ENCODE results near the gene KIAA1328. TPM values are rescaled to one million over a fixed set of nuclear protein-coding genes. Genes with fewer than 3 reads are reported as not detected.

KIAA1328 gene
- total RNA-seq, 1 experiment from 2014 or later, result 4.9 TPM

DNA sequence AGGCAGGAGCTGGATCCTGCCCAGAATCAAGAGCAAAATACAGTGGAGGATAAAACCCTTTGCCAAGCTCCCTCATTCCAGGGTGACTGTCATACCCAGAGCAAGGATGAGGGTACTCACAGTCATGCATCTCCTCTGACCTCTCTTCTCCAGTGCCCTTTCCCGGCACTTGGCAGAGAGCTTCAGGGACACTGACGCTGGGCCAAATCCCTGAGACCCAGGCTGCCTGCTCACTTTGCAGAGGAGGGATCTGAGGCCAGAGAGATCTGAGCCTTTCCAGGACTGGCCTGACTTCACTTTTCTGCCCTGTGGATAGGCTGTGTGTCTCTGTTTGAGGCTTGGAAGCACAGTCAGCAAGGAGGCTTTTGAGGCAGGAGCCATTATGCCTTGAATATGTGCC lies 406.7 kb downstream of the KIAA1328 start:
- Histone ChIP-seq H3K36me3 (ENCODE audit: control insufficient read depth, insufficient read depth, low read length) (no peaks in the 10 kb centered on the region), H3K4me1 (no peaks in the 10 kb centered on the region), H3K27me3 (replicated peaks; ENCODE audit: control insufficient read depth, insufficient read depth, low read length) (no peaks in the 10 kb centered on the region), H3K9me3 (no peaks in the 10 kb centered on the region), H3K4me3 (ENCODE audit: low read depth, low read length) (no peak overlapping the region)
- H3K27ac Mint-ChIP-seq (ENCODE audit: unreplicated experiment), result no peak overlapping the region
- peaks cover 6% of the 10 kb centered on the region for H3K4me1 Mint-ChIP-seq (ENCODE audit: low read depth, unreplicated experiment)
- no peak for DNase-seq
- no peaks in the 10 kb centered on the region for H3K9me3 Mint-ChIP-seq (ENCODE audit: unreplicated experiment)
- CTCF ChIA-PET, result no interaction called here
- H3K27me3 Mint-ChIP-seq (ENCODE audit: insufficient read depth, unreplicated experiment), result no peaks in the 10 kb centered on the region
- no peaks in the 10 kb centered on the region for H3K36me3 Mint-ChIP-seq (ENCODE audit: insufficient read depth, unreplicated experiment)
- no TSS peak for BruUV-seq (replicated peaks)
- H3K4me3 Mint-ChIP-seq (ENCODE audit: unreplicated experiment), result no peak overlapping the region
- TF ChIP-seq, protein P1, sequence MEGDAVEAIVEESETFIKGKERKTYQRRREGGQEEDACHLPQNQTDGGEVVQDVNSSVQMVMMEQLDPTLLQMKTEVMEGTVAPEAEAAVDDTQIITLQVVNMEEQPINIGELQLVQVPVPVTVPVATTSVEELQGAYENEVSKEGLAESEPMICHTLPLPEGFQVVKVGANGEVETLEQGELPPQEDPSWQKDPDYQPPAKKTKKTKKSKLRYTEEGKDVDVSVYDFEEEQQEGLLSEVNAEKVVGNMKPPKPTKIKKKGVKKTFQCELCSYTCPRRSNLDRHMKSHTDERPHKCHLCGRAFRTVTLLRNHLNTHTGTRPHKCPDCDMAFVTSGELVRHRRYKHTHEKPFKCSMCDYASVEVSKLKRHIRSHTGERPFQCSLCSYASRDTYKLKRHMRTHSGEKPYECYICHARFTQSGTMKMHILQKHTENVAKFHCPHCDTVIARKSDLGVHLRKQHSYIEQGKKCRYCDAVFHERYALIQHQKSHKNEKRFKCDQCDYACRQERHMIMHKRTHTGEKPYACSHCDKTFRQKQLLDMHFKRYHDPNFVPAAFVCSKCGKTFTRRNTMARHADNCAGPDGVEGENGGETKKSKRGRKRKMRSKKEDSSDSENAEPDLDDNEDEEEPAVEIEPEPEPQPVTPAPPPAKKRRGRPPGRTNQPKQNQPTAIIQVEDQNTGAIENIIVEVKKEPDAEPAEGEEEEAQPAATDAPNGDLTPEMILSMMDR (IDR thresholded peaks at IDR 0.05; ENCODE audit: insufficient read depth in 1 of 2, low read depth in 1 of 2, low read length in 1 of 2, severe bottlenecking in 1 of 2, unreplicated experiment in 1 of 2), result no peak
- intact Hi-C loops (cut with micrococcal nuclease; ENCODE audit: unreplicated experiment), result no loop called here
- POLR2A ChIA-PET, result no interaction called here

DNA sequence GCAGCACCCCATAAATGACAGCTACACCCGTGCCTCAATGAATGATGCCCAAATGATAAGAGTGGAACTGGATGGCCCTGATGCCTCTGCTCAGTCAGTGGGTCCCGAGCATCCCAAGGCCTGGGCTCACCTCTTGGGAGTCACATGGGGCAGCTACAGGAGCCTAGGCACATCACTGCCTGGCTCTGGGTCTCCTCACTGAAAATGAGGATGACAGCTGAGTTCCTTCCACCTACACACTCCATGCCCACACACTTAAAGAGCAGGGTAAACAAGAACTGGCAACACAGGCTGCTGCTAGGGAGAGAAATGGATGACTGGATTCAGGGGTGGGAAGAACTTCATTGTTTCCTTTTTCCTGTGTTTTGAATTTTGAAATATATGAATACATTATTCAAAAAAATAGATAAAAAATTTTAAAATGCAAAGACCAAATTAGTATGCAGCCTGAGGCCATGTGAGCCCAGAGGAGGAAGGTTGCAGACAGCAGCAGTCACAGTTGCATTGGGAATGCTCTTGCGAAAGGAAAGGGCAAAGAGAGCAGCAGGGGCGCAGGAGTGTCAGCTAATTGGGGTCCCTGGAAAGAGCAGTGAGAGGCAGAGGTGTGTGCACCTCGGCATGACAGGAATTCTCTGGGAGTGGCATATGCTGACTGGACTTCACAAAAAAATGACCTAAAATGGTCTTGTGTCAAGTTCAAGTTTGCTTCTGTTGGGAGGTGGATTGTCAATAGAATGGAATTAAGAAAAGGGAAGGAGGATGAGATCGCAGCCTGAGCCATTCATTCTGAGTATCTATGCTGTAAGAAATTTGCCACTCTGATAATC lies 409.6 kb downstream of the KIAA1328 start:
- no peaks in the 10 kb centered on the region for H3K9me3 Mint-ChIP-seq (ENCODE audit: unreplicated experiment)

DNA sequence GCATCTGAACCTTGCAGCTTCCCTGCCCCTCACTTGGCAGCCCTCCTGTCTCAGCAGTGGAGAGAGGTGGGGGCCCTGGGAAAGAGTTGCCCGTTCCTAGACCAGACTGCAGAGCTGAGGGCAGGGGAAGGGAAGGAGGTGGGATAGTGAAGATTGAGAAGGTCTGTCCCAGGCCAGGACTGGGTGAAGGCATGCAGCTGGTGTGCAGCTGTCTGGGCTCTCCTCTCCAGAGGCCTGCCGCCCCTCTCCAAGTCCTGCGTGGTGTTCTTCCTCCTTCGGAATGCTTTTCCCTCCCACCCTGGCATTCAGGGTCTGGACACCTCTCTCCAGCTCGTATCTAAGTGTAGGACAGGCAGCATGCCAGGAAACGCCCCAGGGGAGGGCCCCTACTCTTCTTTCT lies 413.2 kb downstream of the KIAA1328 start:
- Mint-ChIP-seq H3K27ac (ENCODE audit: unreplicated experiment) (no peak overlapping the region), H3K4me3 (ENCODE audit: unreplicated experiment) (no peak overlapping the region), H3K9me3 (ENCODE audit: unreplicated experiment) (no peaks in the 10 kb centered on the region), H3K36me3 (ENCODE audit: insufficient read depth, unreplicated experiment) (no peaks in the 10 kb centered on the region), H3K4me1 (ENCODE audit: low read depth, unreplicated experiment) (peaks cover 6% of the 10 kb centered on the region), H3K27me3 (ENCODE audit: insufficient read depth, unreplicated experiment) (no peaks in the 10 kb centered on the region)
- H3K9me3 ChIP-seq, result no peaks in the 10 kb centered on the region
- TF ChIP-seq, protein P1 (IDR thresholded peaks at IDR 0.05; ENCODE audit: insufficient read depth in 1 of 2, low read depth in 1 of 2, low read length in 1 of 2, severe bottlenecking in 1 of 2, unreplicated experiment in 1 of 2), result no peak
- H3K36me3 ChIP-seq (ENCODE audit: control insufficient read depth, insufficient read depth, low read length), result no peaks in the 10 kb centered on the region
- H3K4me1 ChIP-seq, result no peaks in the 10 kb centered on the region
- H3K27me3 ChIP-seq (replicated peaks; ENCODE audit: control insufficient read depth, insufficient read depth, low read length), result no peaks in the 10 kb centered on the region
- no peak for DNase-seq
- ChIA-PET POLR2A (no interaction called here), CTCF (no interaction called here)
- intact Hi-C loops (cut with micrococcal nuclease; ENCODE audit: unreplicated experiment), result no loop called here
- no peak overlapping the region for H3K4me3 ChIP-seq (ENCODE audit: low read depth, low read length)
- BruUV-seq (replicated peaks), result no TSS peak

More for the DNA sequence above, 409.6 kb downstream of the KIAA1328 start:
- no peak for DNase-seq
- POLR2A ChIA-PET, result no interaction called here
- no peaks in the 10 kb centered on the region for H3K4me1 ChIP-seq
- no peaks in the 10 kb centered on the region for H3K27me3 ChIP-seq (replicated peaks; ENCODE audit: control insufficient read depth, insufficient read depth, low read length)
- CTCF ChIA-PET, result no interaction called here
- H3K36me3 ChIP-seq (ENCODE audit: control insufficient read depth, insufficient read depth, low read length), result no peaks in the 10 kb centered on the region
- intact Hi-C loops (cut with micrococcal nuclease; ENCODE audit: unreplicated experiment), result no loop called here
- no peak overlapping the region for H3K4me3 ChIP-seq (ENCODE audit: low read depth, low read length)
- Mint-ChIP-seq H3K4me1 (ENCODE audit: low read depth, unreplicated experiment) (peaks cover 6% of the 10 kb centered on the region), H3K27me3 (ENCODE audit: insufficient read depth, unreplicated experiment) (no peaks in the 10 kb centered on the region), H3K27ac (ENCODE audit: unreplicated experiment) (no peak overlapping the region), H3K36me3 (ENCODE audit: insufficient read depth, unreplicated experiment) (no peaks in the 10 kb centered on the region), H3K4me3 (ENCODE audit: unreplicated experiment) (no peak overlapping the region)
- H3K9me3 ChIP-seq, result no peaks in the 10 kb centered on the region
- BruUV-seq (replicated peaks), result no TSS peak
- TF ChIP-seq, protein P1 (IDR thresholded peaks at IDR 0.05; ENCODE audit: insufficient read depth in 1 of 2, low read depth in 1 of 2, low read length in 1 of 2, severe bottlenecking in 1 of 2, unreplicated experiment in 1 of 2), result no peak

Data from Caco-2 (cell line).